HG03060 (cell line): ENCODE measurements around the gene COL21A1.
"Not testable (repeated sequence)": the region's sequence is repeated elsewhere in the genome, so short reads cannot be mapped to it uniquely, and the experiment has no call there.

Experiments
- ATAC-seq: cut with Tn5 transposase; IDR thresholded peaks from one replicate; pipeline ENCODE4 v1.9.1; 2021; ENCODE audit warnings: low read depth, moderate number of reproducible peaks; ENCODE audit not compliant: unreplicated experiment

The COL21A1 gene

GRCh38 chr6:56024931-56025330 is 222.4 kb downstream of the COL21A1 start:
- no peak for ATAC-seq

- no peak for ATAC-seq
Measured at GRCh38 chr6:56023829-56024228, 223.6 kb downstream of the COL21A1 start.

GRCh38 chr6:56022678-56023077 is 224.7 kb downstream of the COL21A1 start:
- ATAC-seq, result no peak

- no peak for ATAC-seq
Measured at GRCh38 chr6:56021943-56022342, 225.4 kb downstream of the COL21A1 start.

GRCh38 chr6:56019973-56020372 is 227.4 kb downstream of the COL21A1 start:
- no peak for ATAC-seq

GRCh38 chr6:56017198-56017597 is 230.2 kb downstream of the COL21A1 start:
- no peak for ATAC-seq

- ATAC-seq, result not testable (repeated sequence)
Measured at GRCh38 chr6:56014039-56014438, 233.3 kb downstream of the COL21A1 start.

- ATAC-seq, result no peak
Measured at GRCh38 chr6:56009636-56010035, 237.7 kb downstream of the COL21A1 start.
